Measurements from ENCODE around the gene MED1.
A peak's percentile ranks its signal among the peaks of the same experiment; 100 is the strongest.
"Not testable (repeated sequence)": the region's sequence is repeated elsewhere in the genome, so short reads cannot be mapped to it uniquely, and the experiment has no call there.

MED1 gene

DNA sequence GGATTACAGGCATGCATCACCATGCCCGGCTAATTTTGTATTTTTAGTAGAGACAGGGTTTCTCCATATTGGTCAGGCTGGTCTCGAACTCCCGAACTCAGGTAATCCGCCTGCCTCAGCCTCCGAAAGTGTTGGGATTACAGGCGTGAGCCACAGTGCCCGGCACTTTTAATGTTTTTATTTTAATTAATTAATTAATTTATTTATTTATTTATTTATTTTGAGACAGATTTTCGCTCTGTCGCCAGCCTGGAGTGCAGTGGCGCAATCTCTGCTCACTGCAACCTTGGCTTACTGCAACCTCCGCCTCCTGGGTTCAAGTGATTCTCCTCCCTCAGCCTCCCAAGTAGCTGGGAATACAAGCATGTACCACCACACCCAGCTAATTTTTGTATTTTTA is 17.5 kb upstream of the MED1 start:
- H3K4me2 ChIP-seq (ENCODE audit: low read length); H3K9ac ChIP-seq (ENCODE audit: low read depth, low read length); H3K4me3 ChIP-seq (ENCODE audit: low read length); H3K9me3 ChIP-seq (replicated peaks; ENCODE audit: low read length); H3K27me3 ChIP-seq (ENCODE audit: control insufficient read depth, insufficient read depth, low read length); H3K4me1 ChIP-seq (ENCODE audit: control insufficient read depth, insufficient read depth, low read length): not testable (repeated sequence)
- peaks cover 17% of the 10 kb centered on the region for H3K36me3 ChIP-seq (ENCODE audit: insufficient read depth, low read length)

GRCh38 chr17:39464639-39465181 is 13.6 kb upstream of the MED1 start:
- H3K9ac ChIP-seq (ENCODE audit: low read depth, low read length): peak overlapping the region; percentile 100

DNA sequence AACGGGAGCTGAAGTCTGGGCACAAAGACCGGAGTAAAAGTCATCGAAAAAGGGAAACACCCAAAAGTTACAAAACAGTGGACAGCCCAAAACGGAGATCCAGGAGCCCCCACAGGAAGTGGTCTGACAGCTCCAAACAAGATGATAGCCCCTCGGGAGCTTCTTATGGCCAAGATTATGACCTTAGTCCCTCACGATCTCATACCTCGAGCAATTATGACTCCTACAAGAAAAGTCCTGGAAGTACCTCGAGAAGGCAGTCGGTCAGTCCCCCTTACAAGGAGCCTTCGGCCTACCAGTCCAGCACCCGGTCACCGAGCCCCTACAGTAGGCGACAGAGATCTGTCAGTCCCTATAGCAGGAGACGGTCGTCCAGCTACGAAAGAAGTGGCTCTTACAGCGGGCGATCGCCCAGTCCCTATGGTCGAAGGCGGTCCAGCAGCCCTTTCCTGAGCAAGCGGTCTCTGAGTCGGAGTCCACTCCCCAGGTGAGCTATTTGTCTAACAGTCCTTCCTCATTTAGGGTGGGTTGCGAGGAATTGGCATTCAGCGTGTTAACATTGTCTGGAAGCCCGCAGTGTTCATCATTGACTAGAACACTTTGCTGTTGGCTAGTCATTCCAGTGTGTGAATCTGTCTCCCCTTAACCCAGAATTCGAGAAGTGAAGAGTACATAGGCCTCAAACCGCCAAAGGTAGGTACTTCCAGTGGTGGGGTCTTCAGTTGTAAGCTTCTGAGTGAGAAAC is 11.7 kb upstream of the MED1 start:
- Histone ChIP-seq H3K9me3 (replicated peaks; ENCODE audit: low read length) (no peaks in the 10 kb centered on the region), H3K4me3 (ENCODE audit: low read length) (peak overlapping the region; percentile 88), H3K27me3 (ENCODE audit: control insufficient read depth, insufficient read depth, low read length) (no peaks in the 10 kb centered on the region), H3K4me1 (ENCODE audit: control insufficient read depth, insufficient read depth, low read length) (no peaks in the 10 kb centered on the region), H3K36me3 (ENCODE audit: insufficient read depth, low read length) (no peaks in the 10 kb centered on the region), H3K9ac (ENCODE audit: low read depth, low read length) (peak overlapping the region; percentile 100), H3K4me2 (ENCODE audit: low read length) (peak overlapping the region; percentile 94)

More at GRCh38 chr17:39464639-39465181, 13.6 kb upstream of the MED1 start:
- H3K4me1 ChIP-seq (ENCODE audit: control insufficient read depth, insufficient read depth, low read length); H3K9me3 ChIP-seq (replicated peaks; ENCODE audit: low read length); H3K36me3 ChIP-seq (ENCODE audit: insufficient read depth, low read length); H3K27me3 ChIP-seq (ENCODE audit: control insufficient read depth, insufficient read depth, low read length): not testable (repeated sequence)
- Histone ChIP-seq H3K4me2 (ENCODE audit: low read length) (peak overlapping the region; percentile 94), H3K4me3 (ENCODE audit: low read length) (peak overlapping the region; percentile 88)

- H3K36me3 ChIP-seq (ENCODE audit: insufficient read depth, low read length): no peaks in the 10 kb centered on the region
- H3K9me3 ChIP-seq (replicated peaks; ENCODE audit: low read length): no peaks in the 10 kb centered on the region
- H3K4me1 ChIP-seq (ENCODE audit: control insufficient read depth, insufficient read depth, low read length): no peaks in the 10 kb centered on the region
- H3K9ac ChIP-seq (ENCODE audit: low read depth, low read length): peak overlapping the region; percentile 100
- H3K27me3 ChIP-seq (ENCODE audit: control insufficient read depth, insufficient read depth, low read length): no peaks in the 10 kb centered on the region
- H3K4me3 ChIP-seq (ENCODE audit: low read length): peak overlapping the region; percentile 88
- peak overlapping the region; percentile 94 for H3K4me2 ChIP-seq (ENCODE audit: low read length)
These were observed 11.0 kb upstream of the MED1 start for GRCh38 chr17:39461926-39462569.

DNA sequence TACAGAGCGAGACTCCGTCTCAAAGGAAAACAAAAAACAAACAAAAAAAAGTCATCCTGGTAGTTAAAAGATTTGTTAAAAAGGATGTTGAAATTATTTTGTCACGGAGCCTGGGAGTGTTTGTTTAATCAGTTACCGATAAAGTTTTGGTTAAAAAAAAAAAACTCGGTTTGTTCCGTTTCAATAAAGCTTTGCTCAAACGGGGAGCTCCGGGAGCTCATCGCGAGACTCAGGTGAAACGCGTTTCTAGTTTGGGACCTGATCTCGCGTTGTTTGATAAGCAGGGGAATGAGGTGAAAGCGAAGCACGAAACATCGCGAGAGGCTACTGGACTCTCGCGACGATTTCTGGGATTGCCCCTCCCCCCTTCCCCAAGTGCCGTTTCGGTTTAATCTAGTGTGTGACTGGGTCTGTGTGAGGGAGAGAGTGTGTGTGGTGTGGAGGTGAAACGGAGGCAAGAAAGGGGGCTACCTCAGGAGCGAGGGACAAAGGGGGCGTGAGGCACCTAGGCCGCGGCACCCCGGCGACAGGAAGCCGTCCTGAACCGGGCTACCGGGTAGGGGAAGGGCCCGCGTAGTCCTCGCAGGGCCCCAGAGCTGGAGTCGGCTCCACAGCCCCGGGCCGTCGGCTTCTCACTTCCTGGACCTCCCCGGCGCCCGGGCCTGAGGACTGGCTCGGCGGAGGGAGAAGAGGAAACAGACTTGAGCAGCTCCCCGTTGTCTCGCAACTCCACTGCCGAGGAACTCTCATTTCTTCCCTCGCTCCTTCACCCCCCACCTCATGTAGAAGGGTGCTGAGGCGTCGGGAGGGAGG is 10.3 kb upstream of the MED1 start, which contains the start of gene CDK12:
TSS of gene CDK12 (plus strand) at position 374 of the 813 bp plus-strand sequence. CDS start 586 bp downstream, outside the sequence.
- H3K36me3 ChIP-seq (ENCODE audit: insufficient read depth, low read length): no peaks in the 10 kb centered on the region
- no peaks in the 10 kb centered on the region for H3K27me3 ChIP-seq (ENCODE audit: control insufficient read depth, insufficient read depth, low read length)
- peak within 1 kb of the TSS; percentile 100 for H3K9ac ChIP-seq (ENCODE audit: low read depth, low read length)
- H3K4me3 ChIP-seq (ENCODE audit: low read length): peak within 1 kb of the TSS; percentile 88
- no peaks in the 10 kb centered on the region for H3K4me1 ChIP-seq (ENCODE audit: control insufficient read depth, insufficient read depth, low read length)
- H3K9me3 ChIP-seq (replicated peaks; ENCODE audit: low read length): no peaks in the 10 kb centered on the region
- peak within 1 kb of the TSS; percentile 94 for H3K4me2 ChIP-seq (ENCODE audit: low read length)

- Histone ChIP-seq H3K4me2 (ENCODE audit: low read length) (no peak overlapping the region), H3K9me3 (replicated peaks; ENCODE audit: low read length) (no peaks in the 10 kb centered on the region), H3K4me3 (ENCODE audit: low read length) (no peak overlapping the region), H3K4me1 (ENCODE audit: control insufficient read depth, insufficient read depth, low read length) (peaks cover 4% of the 10 kb centered on the region), H3K36me3 (ENCODE audit: insufficient read depth, low read length) (no peaks in the 10 kb centered on the region), H3K27me3 (ENCODE audit: control insufficient read depth, insufficient read depth, low read length) (no peaks in the 10 kb centered on the region), H3K9ac (ENCODE audit: low read depth, low read length) (no peak overlapping the region)
These were observed 4.9 kb upstream of the MED1 start for GRCh38 chr17:39455919-39456318.

DNA sequence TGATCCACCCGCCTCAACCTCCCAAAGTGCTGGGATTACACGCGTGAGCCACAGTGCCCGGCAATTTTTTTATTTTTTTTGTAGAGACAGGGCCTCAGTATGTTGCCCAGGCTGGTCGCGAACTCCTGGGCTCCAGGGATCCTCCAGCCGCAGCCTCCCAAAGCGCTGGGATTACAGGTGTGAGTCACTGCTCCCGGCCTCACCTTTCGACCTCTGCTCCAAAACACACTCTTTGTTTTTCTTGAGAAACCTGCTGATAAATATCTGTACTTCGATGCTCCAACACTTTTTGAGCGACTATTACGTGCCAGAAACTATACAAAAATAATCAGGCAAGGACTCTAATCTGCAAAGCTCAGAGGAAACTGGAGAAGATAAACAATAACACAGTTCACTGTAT is 1.0 kb downstream of the MED1 start:
- peak overlapping the region; percentile 99 for H3K9ac ChIP-seq (ENCODE audit: low read depth, low read length)
- peak overlapping the region; percentile 100 for H3K4me3 ChIP-seq (ENCODE audit: low read length)
- no peaks in the 10 kb centered on the region for H3K27me3 ChIP-seq (ENCODE audit: control insufficient read depth, insufficient read depth, low read length)
- peaks cover 19% of the 10 kb centered on the region for H3K36me3 ChIP-seq (ENCODE audit: insufficient read depth, low read length)
- peaks cover 11% of the 10 kb centered on the region for H3K4me1 ChIP-seq (ENCODE audit: control insufficient read depth, insufficient read depth, low read length)
- H3K4me2 ChIP-seq (ENCODE audit: low read length): peak overlapping the region; percentile 88
- H3K9me3 ChIP-seq (replicated peaks; ENCODE audit: low read length): no peaks in the 10 kb centered on the region

GRCh38 chr17:39447561-39447960 is 3.5 kb downstream of the MED1 start:
- Histone ChIP-seq H3K4me3 (ENCODE audit: low read length) (no peak overlapping the region), H3K36me3 (ENCODE audit: insufficient read depth, low read length) (peaks cover 30% of the 10 kb centered on the region), H3K9ac (ENCODE audit: low read depth, low read length) (no peak overlapping the region), H3K4me2 (ENCODE audit: low read length) (no peak overlapping the region), H3K9me3 (replicated peaks; ENCODE audit: low read length) (no peaks in the 10 kb centered on the region), H3K27me3 (ENCODE audit: control insufficient read depth, insufficient read depth, low read length) (no peaks in the 10 kb centered on the region), H3K4me1 (ENCODE audit: control insufficient read depth, insufficient read depth, low read length) (peaks cover 11% of the 10 kb centered on the region)

DNA sequence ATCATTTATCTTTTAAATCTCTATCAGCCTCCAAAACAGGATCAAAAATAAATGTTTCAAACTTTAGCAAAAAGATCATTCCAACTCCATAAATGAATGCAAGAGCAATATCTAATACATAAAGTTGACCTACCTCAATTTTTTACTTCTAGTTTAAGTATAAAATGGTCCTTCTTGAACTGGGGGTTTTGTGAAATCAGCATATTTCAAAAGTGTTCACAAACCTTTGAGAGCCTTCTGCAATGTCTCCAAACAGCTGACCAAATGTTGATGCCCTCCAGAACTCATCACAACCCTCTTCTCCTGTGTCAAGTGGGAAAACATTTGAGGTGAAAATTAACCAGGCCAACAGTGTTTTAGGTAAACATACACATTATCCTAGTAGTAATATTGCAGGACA is 7.7 kb downstream of the MED1 start:
- Histone ChIP-seq H3K9ac (ENCODE audit: low read depth, low read length) (no peak overlapping the region), H3K4me2 (ENCODE audit: low read length) (no peak overlapping the region), H3K9me3 (replicated peaks; ENCODE audit: low read length) (no peaks in the 10 kb centered on the region), H3K27me3 (ENCODE audit: control insufficient read depth, insufficient read depth, low read length) (no peaks in the 10 kb centered on the region), H3K36me3 (ENCODE audit: insufficient read depth, low read length) (peaks cover 52% of the 10 kb centered on the region), H3K4me1 (ENCODE audit: control insufficient read depth, insufficient read depth, low read length) (no peaks in the 10 kb centered on the region), H3K4me3 (ENCODE audit: low read length) (no peak overlapping the region)

DNA sequence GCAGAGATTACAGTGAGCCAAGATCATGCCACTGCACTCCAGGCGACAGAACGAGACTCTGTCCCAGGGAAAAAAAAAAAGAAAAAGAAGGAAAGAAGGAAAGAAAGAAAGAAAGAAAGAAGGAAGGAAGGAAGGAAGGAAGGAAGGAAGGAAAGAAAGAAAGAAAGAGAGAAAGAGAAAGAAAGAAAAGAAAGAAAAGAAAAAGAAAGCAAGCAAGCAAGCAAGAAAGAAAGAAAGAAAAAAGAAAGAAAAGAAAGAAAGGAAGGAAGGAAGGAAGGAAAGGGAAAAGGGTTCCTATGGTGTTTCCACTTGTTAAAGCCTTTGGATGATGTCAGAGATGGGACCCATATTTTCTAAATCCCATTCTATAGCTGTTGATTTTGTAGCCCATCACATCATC is 11.2 kb downstream of the MED1 start:
- not testable (repeated sequence) for H3K4me2 ChIP-seq (ENCODE audit: low read length); H3K4me3 ChIP-seq (ENCODE audit: low read length); H3K4me1 ChIP-seq (ENCODE audit: control insufficient read depth, insufficient read depth, low read length); H3K27me3 ChIP-seq (ENCODE audit: control insufficient read depth, insufficient read depth, low read length); H3K9ac ChIP-seq (ENCODE audit: low read depth, low read length); H3K9me3 ChIP-seq (replicated peaks; ENCODE audit: low read length)
- peaks cover 43% of the 10 kb centered on the region for H3K36me3 ChIP-seq (ENCODE audit: insufficient read depth, low read length)

- Histone ChIP-seq H3K4me2 (ENCODE audit: low read length) (no peak overlapping the region), H3K9ac (ENCODE audit: low read depth, low read length) (no peak overlapping the region), H3K4me3 (ENCODE audit: low read length) (no peak overlapping the region), H3K36me3 (ENCODE audit: insufficient read depth, low read length) (peaks cover 47% of the 10 kb centered on the region), H3K27me3 (ENCODE audit: control insufficient read depth, insufficient read depth, low read length) (no peaks in the 10 kb centered on the region), H3K4me1 (ENCODE audit: control insufficient read depth, insufficient read depth, low read length) (no peaks in the 10 kb centered on the region), H3K9me3 (replicated peaks; ENCODE audit: low read length) (no peaks in the 10 kb centered on the region)
These were observed 21.5 kb downstream of the MED1 start for GRCh38 chr17:39429600-39429999.
